WTC11 (cell line): ENCODE results near the gene LGALS12. TPM values are rescaled to one million over a fixed set of nuclear protein-coding genes. Genes with fewer than 3 reads are reported as not detected.

ENCODE experiments used
- ATAC-seq: fragments of 200-7000 bp; cut with Tn5 transposase; 2 replicates; pipeline ENCODE4 v1.10.0; 2021; ENCODE audit warnings: mild to moderate bottlenecking, moderate library complexity
- CTCF ChIA-PET: fragments of 300-600 bp; sonication (Branson Sonifier 250); formaldehyde crosslinking; loops from one replicate; lab custom pipeline; 2021; ENCODE audit warnings: antibody characterized with exemption; lab: Charles Lee
- POLR2A ChIA-PET: fragments of 350-600 bp; sonication (Branson Sonifier 250); formaldehyde crosslinking; loops from one replicate; lab custom pipeline; 2021; ENCODE audit warnings: antibody characterized with exemption; lab: Charles Lee
- DNase-seq: peaks from one replicate; pipeline ENCODE4 v3.0.0; 2021; ENCODE audit warnings: low spot score
- H3K27ac Mint-ChIP-seq: 2 replicates; pipeline ENCODE4 v1.8.0; 2021; ENCODE audit warnings: mixed read lengths
- H3K27me3 Mint-ChIP-seq: 2 replicates; pipeline ENCODE4 v1.8.0; 2021; ENCODE audit warnings: low read depth, mild to moderate bottlenecking, moderate library complexity, mixed read lengths
- H3K36me3 Mint-ChIP-seq: 2 replicates; pipeline ENCODE4 v1.8.0; 2021; ENCODE audit warnings: mixed read lengths
- H3K4me1 Mint-ChIP-seq: 2 replicates; pipeline ENCODE4 v1.8.0; 2022; ENCODE audit warnings: mixed read lengths
- H3K4me3 Mint-ChIP-seq: 2 replicates; pipeline ENCODE4 v1.8.0; 2021; ENCODE audit warnings: mild to moderate bottlenecking, moderate library complexity, mixed read lengths
- H3K9me3 Mint-ChIP-seq: 2 replicates; pipeline ENCODE4 v1.8.0; 2021; ENCODE audit warnings: mixed read lengths
- CBFB ChIP-seq: sonication (generic); formaldehyde crosslinking; IDR thresholded peaks from 2 replicates; pipeline ENCODE4 v1.8.1; 2022; ENCODE audit warnings: mild to moderate bottlenecking, low read depth, missing genetic modification reagents
- CREB1 ChIP-seq: sonication (generic); formaldehyde crosslinking; IDR thresholded peaks from 2 replicates; pipeline ENCODE4 v1.8.0; 2023; ENCODE audit warnings: mild to moderate bottlenecking, missing genetic modification reagents
- CREM ChIP-seq: sonication (generic); formaldehyde crosslinking; IDR thresholded peaks from 2 replicates; pipeline ENCODE4 v1.8.1; 2022; ENCODE audit warnings: mild to moderate bottlenecking, missing genetic modification reagents, moderate library complexity
- ELF4 ChIP-seq: sonication (generic); formaldehyde crosslinking; IDR thresholded peaks from 2 replicates; pipeline ENCODE4 v1.8.1; 2022; ENCODE audit warnings: low read depth, mild to moderate bottlenecking, moderate library complexity, missing genetic modification reagents
- FOXJ3 ChIP-seq: sonication (generic); formaldehyde crosslinking; IDR thresholded peaks from 2 replicates; pipeline ENCODE4 v1.9.0; 2021; ENCODE audit warnings: missing genetic modification reagents, mild to moderate bottlenecking, borderline replicate concordance
- GRHL2 ChIP-seq: fragments of 250-450 bp; sonication (Bioruptor Pico); IDR thresholded peaks from 2 replicates; pipeline ENCODE4 v1.8.0; 2022; ENCODE audit warnings: mild to moderate bottlenecking, moderate library complexity; ENCODE audit not compliant: insufficient replicate concordance, severe bottlenecking
- IRF2 ChIP-seq: sonication (generic); formaldehyde crosslinking; IDR thresholded peaks from 2 replicates; pipeline ENCODE4 v1.8.0; 2022; ENCODE audit warnings: low read depth, missing genetic modification reagents, borderline replicate concordance
- NFE2L1 ChIP-seq: sonication (generic); formaldehyde crosslinking; IDR thresholded peaks from 2 replicates; pipeline ENCODE4 v1.8.1; 2023; ENCODE audit warnings: missing genetic modification reagents
- NR1H2 ChIP-seq: sonication (generic); formaldehyde crosslinking; IDR thresholded peaks from 2 replicates; pipeline ENCODE4 v1.9.0; 2021; ENCODE audit warnings: mild to moderate bottlenecking, moderate library complexity, missing genetic modification reagents
- SMAD3 ChIP-seq: sonication (generic); formaldehyde crosslinking; IDR thresholded peaks from 2 replicates; pipeline ENCODE4 v1.8.0; 2022; ENCODE audit warnings: missing genetic modification reagents, mild to moderate bottlenecking, borderline replicate concordance
- SOX15 ChIP-seq: fragments of 250-450 bp; sonication (Bioruptor Pico); IDR thresholded peaks from 2 replicates; pipeline ENCODE4 v1.9.0; 2021; ENCODE audit warnings: mild to moderate bottlenecking
- TEAD4 ChIP-seq: sonication (generic); formaldehyde crosslinking; IDR thresholded peaks from 2 replicates; pipeline ENCODE4 v1.8.0; 2022; ENCODE audit warnings: mild to moderate bottlenecking, missing genetic modification reagents
- ZNF317 ChIP-seq: sonication (generic); formaldehyde crosslinking; IDR thresholded peaks from 2 replicates; pipeline ENCODE4 v1.8.1; 2023; ENCODE audit warnings: low read depth, mild to moderate bottlenecking, moderate library complexity, missing genetic modification reagents, borderline replicate concordance
- total RNA-seq: library from RNA; stranded (reverse); gene quantifications from 3 replicates; pipeline ENCODE4 v1.2.3, GENCODE V29; 2021
- TF ChIP-seq, protein P1 (sequence below): sonication (generic); formaldehyde crosslinking; IDR thresholded peaks from 2 replicates; pipeline ENCODE4 v1.8.0; 2023; ENCODE audit warnings: missing genetic modification reagents, mild to moderate bottlenecking, borderline replicate concordance
- TF ChIP-seq, protein P2 (sequence below): sonication (generic); formaldehyde crosslinking; IDR thresholded peaks from 2 replicates; pipeline ENCODE4 v1.8.0; 2022; ENCODE audit warnings: mild to moderate bottlenecking, missing genetic modification reagents
- TF ChIP-seq, protein P3 (sequence below): fragments of 250-450 bp; sonication (Bioruptor Pico); IDR thresholded peaks from 2 replicates; pipeline ENCODE4 v1.9.0; 2021; ENCODE audit warnings: mild to moderate bottlenecking
- TF ChIP-seq, protein P4 (sequence below): sonication (generic); formaldehyde crosslinking; IDR thresholded peaks from 2 replicates; pipeline ENCODE4 v1.8.0; 2023; ENCODE audit warnings: mild to moderate bottlenecking, missing genetic modification reagents
- TF ChIP-seq, protein P5 (sequence below): sonication (generic); formaldehyde crosslinking; IDR thresholded peaks from 2 replicates; pipeline ENCODE4 v1.8.1; 2022; ENCODE audit warnings: low read depth, mild to moderate bottlenecking, moderate library complexity, missing genetic modification reagents, borderline replicate concordance
- TF ChIP-seq, protein P6 (sequence below): sonication (generic); formaldehyde crosslinking; IDR thresholded peaks from 2 replicates; pipeline ENCODE4 v1.8.1; 2023; ENCODE audit warnings: mild to moderate bottlenecking, missing genetic modification reagents

LGALS12 gene
- total RNA-seq, 1 experiment from 2014 or later, result 1.4 TPM

DNA sequence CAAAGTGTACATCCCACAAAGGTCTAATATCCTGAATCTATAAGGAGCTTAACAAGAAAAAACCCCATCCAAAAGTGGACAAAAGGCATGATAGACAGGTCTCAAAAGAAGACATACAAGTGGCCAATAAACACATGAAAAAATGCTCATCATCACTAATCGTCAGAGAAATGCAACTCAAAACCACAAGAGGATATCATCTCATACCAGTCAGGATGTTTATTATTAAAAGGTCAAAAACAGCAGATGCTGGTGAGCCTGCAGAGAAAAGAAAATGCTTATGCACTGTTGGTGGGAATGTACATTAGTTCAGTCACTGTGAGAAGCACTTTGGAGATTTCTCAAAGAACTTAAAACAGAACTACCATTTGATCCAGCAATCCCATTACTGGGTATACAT lies 12.7 kb downstream of the LGALS12 start:
- H3K27ac Mint-ChIP-seq, result no peak overlapping the region
- H3K4me3 Mint-ChIP-seq, result no peak overlapping the region
- H3K27me3 Mint-ChIP-seq, result no peaks in the 10 kb centered on the region; the same call in 1 of the 2 replicates
- H3K9me3 Mint-ChIP-seq, result peaks cover 39% of the 10 kb centered on the region
- DNase-seq (no peak), ATAC-seq (no peak)
- no peak for TF ChIP-seq TEAD4
- TF ChIP-seq, protein P1, sequence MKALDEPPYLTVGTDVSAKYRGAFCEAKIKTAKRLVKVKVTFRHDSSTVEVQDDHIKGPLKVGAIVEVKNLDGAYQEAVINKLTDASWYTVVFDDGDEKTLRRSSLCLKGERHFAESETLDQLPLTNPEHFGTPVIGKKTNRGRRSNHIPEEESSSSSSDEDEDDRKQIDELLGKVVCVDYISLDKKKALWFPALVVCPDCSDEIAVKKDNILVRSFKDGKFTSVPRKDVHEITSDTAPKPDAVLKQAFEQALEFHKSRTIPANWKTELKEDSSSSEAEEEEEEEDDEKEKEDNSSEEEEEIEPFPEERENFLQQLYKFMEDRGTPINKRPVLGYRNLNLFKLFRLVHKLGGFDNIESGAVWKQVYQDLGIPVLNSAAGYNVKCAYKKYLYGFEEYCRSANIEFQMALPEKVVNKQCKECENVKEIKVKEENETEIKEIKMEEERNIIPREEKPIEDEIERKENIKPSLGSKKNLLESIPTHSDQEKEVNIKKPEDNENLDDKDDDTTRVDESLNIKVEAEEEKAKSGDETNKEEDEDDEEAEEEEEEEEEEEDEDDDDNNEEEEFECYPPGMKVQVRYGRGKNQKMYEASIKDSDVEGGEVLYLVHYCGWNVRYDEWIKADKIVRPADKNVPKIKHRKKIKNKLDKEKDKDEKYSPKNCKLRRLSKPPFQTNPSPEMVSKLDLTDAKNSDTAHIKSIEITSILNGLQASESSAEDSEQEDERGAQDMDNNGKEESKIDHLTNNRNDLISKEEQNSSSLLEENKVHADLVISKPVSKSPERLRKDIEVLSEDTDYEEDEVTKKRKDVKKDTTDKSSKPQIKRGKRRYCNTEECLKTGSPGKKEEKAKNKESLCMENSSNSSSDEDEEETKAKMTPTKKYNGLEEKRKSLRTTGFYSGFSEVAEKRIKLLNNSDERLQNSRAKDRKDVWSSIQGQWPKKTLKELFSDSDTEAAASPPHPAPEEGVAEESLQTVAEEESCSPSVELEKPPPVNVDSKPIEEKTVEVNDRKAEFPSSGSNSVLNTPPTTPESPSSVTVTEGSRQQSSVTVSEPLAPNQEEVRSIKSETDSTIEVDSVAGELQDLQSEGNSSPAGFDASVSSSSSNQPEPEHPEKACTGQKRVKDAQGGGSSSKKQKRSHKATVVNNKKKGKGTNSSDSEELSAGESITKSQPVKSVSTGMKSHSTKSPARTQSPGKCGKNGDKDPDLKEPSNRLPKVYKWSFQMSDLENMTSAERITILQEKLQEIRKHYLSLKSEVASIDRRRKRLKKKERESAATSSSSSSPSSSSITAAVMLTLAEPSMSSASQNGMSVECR (CRISPR knock-in tag), result no peak
- no peak for TF ChIP-seq CREB1
- TF ChIP-seq, protein P2, sequence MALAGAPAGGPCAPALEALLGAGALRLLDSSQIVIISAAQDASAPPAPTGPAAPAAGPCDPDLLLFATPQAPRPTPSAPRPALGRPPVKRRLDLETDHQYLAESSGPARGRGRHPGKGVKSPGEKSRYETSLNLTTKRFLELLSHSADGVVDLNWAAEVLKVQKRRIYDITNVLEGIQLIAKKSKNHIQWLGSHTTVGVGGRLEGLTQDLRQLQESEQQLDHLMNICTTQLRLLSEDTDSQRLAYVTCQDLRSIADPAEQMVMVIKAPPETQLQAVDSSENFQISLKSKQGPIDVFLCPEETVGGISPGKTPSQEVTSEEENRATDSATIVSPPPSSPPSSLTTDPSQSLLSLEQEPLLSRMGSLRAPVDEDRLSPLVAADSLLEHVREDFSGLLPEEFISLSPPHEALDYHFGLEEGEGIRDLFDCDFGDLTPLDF (CRISPR knock-in tag), result no peak
- TF ChIP-seq NR1H2 (CRISPR knock-in tag), result no peak
- no peak for TF ChIP-seq ELF4 (CRISPR knock-in tag)
- TF ChIP-seq, protein P3, sequence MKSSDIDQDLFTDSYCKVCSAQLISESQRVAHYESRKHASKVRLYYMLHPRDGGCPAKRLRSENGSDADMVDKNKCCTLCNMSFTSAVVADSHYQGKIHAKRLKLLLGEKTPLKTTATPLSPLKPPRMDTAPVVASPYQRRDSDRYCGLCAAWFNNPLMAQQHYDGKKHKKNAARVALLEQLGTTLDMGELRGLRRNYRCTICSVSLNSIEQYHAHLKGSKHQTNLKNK (CRISPR knock-in tag), result no peak
- TF ChIP-seq SMAD3, result no peak
- no peak for TF ChIP-seq IRF2 (CRISPR knock-in tag)
- TF ChIP-seq, protein P4, sequence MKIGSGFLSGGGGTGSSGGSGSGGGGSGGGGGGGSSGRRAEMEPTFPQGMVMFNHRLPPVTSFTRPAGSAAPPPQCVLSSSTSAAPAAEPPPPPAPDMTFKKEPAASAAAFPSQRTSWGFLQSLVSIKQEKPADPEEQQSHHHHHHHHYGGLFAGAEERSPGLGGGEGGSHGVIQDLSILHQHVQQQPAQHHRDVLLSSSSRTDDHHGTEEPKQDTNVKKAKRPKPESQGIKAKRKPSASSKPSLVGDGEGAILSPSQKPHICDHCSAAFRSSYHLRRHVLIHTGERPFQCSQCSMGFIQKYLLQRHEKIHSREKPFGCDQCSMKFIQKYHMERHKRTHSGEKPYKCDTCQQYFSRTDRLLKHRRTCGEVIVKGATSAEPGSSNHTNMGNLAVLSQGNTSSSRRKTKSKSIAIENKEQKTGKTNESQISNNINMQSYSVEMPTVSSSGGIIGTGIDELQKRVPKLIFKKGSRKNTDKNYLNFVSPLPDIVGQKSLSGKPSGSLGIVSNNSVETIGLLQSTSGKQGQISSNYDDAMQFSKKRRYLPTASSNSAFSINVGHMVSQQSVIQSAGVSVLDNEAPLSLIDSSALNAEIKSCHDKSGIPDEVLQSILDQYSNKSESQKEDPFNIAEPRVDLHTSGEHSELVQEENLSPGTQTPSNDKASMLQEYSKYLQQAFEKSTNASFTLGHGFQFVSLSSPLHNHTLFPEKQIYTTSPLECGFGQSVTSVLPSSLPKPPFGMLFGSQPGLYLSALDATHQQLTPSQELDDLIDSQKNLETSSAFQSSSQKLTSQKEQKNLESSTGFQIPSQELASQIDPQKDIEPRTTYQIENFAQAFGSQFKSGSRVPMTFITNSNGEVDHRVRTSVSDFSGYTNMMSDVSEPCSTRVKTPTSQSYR (CRISPR knock-in tag), result no peak
- TF ChIP-seq, protein P5, sequence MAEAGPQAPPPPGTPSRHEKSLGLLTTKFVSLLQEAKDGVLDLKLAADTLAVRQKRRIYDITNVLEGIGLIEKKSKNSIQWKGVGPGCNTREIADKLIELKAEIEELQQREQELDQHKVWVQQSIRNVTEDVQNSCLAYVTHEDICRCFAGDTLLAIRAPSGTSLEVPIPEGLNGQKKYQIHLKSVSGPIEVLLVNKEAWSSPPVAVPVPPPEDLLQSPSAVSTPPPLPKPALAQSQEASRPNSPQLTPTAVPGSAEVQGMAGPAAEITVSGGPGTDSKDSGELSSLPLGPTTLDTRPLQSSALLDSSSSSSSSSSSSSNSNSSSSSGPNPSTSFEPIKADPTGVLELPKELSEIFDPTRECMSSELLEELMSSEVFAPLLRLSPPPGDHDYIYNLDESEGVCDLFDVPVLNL (CRISPR knock-in tag), result no peak
- no peak for TF ChIP-seq CREM
- TF ChIP-seq SOX15 (CRISPR knock-in tag), result no peak
- no peak for TF ChIP-seq GRHL2 (CRISPR knock-in tag)
- TF ChIP-seq CBFB (CRISPR knock-in tag), result no peak
- ChIA-PET POLR2A (no interaction called here), CTCF (no interaction called here)
- H3K36me3 Mint-ChIP-seq, result peaks cover 37% of the 10 kb centered on the region
- H3K4me1 Mint-ChIP-seq, result peaks cover 6% of the 10 kb centered on the region; the same call in 1 of the 2 replicates

DNA sequence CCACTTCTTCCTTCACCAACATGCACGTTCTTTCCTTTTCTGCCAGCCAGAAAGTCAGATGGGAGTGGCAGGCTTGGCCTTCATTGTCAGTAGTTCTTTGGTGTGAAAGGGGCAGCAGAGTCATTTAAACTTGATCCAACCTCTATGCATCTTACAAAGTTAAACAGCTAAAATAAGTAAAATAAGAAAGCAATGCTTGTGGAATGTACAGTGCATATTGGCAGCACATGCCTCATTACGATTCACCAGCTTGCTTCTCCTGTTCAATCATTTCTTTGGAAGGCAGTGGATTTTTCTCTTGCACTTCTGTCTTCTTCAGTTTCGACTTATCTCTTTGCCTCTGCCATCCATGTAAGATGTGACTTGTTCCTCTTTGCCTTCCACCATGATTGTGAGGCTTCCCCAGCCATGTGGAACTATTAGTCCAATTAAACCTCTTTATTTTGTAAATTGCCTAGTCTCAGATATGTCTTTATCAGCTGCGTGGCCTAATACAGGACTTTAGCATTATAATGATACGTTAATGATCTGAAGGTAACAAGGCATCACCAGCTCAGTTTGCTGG lies 14.8 kb downstream of the LGALS12 start:
- ChIA-PET POLR2A (no interaction called here), CTCF (interaction anchor here (1.2 kb wide), 1 partner anchor 13 kb away, joined by 3 read pairs; no protein-coding TSS in a partner anchor)
- peaks cover 6% of the 10 kb centered on the region; the same call in 1 of the 2 replicates for H3K4me1 Mint-ChIP-seq
- TF ChIP-seq, protein P1 (CRISPR knock-in tag), result no peak
- TF ChIP-seq FOXJ3 (CRISPR knock-in tag) (no peak), NFE2L1 (CRISPR knock-in tag) (no peak), ZNF317 (CRISPR knock-in tag) (no peak)
- TF ChIP-seq, protein P6, sequence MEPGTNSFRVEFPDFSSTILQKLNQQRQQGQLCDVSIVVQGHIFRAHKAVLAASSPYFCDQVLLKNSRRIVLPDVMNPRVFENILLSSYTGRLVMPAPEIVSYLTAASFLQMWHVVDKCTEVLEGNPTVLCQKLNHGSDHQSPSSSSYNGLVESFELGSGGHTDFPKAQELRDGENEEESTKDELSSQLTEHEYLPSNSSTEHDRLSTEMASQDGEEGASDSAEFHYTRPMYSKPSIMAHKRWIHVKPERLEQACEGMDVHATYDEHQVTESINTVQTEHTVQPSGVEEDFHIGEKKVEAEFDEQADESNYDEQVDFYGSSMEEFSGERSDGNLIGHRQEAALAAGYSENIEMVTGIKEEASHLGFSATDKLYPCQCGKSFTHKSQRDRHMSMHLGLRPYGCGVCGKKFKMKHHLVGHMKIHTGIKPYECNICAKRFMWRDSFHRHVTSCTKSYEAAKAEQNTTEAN (CRISPR knock-in tag), result no peak

More for the DNA sequence above, 14.8 kb downstream of the LGALS12 start:
- H3K27ac Mint-ChIP-seq, result no peak overlapping the region
- H3K4me3 Mint-ChIP-seq, result no peak overlapping the region
- ATAC-seq (no peak), DNase-seq (no peak)
- H3K27me3 Mint-ChIP-seq, result peaks cover 7% of the 10 kb centered on the region; the same call in 1 of the 2 replicates
- peaks cover 54% of the 10 kb centered on the region for H3K36me3 Mint-ChIP-seq
- H3K9me3 Mint-ChIP-seq, result peaks cover 56% of the 10 kb centered on the region
